NCI-H446 (cell line): ENCODE results near the gene TMEM37.
A peak's percentile ranks its signal among the peaks of the same experiment; 100 is the strongest.

Source experiments
- DNase-seq, 2 experiments: peaks; one replicate each; lab custom pipeline; 2025; lab: John Stamatoyannopoulos, UW

TMEM37 gene

DNA sequence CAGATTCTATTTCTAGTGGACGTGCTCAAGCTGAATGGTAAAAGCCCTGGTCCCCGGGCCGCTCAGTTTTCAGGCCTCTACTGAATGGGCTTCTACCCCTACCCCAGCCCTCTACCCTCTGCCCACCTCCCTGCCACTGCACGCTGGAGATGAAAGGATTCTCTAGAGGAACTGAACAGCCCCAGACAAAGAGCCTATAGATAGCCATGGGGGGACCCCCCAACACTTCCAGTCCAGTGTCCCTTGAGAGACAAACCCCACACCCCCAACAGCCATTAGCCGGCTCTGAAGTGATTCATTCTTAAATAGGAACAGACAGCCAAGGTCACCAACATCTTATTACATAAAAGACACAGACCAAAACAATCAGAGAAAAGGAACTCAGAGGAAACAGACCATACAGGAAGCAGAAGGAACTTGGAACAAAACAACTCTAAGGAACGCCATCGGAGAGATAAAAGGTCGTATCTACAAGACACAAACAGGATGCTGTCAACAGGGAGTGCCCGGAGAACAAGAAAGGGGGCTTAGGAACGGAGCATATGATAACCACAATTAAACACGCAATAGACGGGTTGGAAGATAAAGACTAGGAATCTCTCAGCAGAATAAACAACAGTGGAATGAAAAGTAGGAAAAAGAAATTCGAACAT, 23.5 kb downstream of the TMEM37 start:
- no peak for DNase-seq

DNA sequence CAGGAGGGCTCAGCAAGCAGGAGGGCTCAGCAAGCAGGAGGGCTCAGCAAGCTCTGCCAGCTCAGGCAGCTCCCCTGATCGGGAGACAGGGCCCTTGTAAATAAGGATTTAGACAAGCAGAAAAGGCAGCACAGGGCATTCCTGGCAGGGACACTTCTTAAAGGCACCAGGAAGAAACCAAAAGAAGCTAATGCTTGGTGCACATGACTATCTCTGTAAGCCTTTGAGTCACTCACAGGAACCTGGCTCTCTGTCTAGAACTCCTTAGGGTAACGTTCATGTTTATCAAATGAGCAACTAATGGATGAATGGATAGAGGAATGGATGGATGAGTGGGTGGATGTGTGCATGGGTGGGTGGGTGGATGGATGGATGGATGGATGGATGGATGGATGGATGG, 28.4 kb downstream of the TMEM37 start:
- no peak for DNase-seq

DNA sequence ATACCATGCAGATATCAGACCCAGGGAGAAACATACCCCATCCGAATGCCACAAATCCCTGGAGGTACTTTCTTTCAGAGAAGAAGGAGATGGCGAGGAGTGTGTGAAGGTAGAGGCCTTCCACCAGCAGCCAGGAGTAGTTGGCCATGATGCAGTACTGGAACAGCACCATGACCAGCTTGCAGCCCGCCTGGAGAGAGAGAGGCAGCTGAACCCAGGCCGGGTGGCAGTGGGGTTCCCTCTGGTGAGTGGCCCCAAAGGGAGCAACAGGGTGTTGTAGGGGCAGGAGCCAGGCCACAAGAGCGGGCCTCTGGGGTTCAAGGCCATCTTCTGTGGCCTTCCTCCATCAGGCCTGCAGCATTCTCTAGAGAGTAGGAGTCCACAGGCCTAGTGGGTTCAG, 30.2 kb downstream of the TMEM37 start:
- DNase-seq = no peak

DNA sequence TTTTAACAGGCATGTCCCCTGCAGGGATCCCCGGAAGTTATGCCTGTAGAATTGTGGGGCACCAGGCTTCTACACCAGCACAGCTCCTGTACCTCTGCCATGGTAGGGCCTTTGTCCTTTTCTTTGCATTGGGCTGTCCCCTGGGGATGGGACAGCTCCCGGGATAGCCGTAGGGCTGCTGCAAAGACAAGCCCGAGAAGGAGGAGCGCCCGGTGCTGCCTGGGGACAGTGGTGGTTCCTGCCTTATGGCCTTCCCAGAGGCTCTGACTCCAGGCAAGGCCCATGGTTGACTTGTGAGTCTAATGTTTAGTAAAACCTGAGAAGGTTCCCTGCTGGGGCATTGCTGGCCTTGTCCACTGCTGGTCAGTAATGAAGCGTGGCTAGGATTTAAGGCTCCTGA, 30.9 kb downstream of the TMEM37 start:
- DNase-seq = no peak

DNA sequence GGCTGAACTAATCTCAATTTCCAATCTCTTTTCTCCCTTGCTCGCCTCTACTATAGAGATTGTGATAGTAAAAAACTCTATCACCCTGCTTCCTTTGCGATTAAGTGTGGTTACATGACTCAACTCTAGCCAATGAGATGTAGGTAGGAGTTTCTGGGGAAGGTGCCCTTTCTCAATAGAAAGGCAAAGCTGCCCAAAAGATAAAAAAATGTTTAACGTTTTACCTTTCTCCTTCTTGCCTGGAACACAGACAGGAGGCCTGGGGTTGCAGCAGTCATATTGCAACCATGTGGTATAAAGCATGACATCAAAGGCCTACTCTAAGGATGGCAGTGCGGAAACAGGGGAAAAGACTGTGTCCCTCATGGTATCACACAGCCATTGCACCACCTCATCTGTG, 31.5 kb downstream of the TMEM37 start:
- no peak for DNase-seq

DNA sequence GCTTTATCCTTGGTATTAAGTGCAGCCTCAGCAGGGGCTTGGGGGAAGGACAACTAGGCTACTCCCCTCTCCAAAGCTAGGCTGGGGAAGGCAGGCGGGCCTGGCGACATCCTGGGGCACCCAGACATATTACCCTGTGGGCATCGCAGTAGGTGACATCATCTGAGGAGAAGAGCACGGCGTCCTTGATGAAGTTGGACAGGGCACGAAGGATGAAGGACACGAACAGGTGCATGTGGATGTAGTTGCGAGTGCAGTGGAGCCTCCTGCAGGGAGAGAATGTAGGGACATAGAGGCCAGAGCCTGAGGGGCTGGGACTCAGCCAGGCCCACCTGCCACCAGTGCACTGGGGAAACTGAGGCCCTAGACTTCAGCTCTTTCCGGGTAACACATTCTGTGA, 32.3 kb downstream of the TMEM37 start:
- DNase-seq = no peak

DNA sequence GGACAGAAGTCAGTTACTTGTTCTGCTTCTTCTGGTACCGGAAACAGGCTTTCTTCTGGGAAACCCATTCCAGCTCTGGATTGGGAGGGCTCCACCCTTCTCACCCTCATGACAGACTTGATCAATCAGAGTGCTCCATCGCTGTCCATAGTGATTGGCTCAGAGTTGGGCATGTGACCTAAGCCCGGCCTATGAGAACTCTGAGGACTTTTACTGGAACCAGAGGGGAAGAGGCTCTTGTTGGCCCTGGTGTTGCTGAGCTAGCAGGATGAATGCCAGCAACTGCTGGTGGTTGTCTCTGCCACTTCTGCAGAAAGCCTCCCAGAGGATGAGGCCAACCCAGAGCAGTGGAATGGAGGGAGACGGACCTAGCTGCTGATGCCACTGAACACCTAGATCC, 33.3 kb downstream of the TMEM37 start:
- peak in 1 of 2 experiments; percentile 8 for DNase-seq

DNA sequence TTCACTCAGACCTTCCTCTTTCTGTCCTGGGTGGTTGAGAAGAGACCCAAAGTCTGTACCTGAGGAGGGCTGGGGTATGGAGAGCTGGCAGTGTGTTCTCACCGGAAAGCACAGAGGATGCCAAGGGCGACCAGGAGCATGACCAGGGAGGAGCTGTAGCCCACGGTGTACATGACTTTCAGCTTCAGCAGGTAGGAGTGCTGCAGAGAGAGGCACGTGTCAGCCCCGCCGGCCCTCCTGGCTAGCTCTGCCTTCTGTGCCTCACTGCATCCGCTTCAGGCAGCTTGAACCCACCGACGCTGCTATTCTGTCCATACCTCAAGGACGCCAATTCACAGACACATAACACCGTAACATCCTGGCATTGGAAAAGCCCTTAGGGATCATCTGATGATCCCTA, 34.0 kb downstream of the TMEM37 start:
- DNase-seq = no peak

DNA sequence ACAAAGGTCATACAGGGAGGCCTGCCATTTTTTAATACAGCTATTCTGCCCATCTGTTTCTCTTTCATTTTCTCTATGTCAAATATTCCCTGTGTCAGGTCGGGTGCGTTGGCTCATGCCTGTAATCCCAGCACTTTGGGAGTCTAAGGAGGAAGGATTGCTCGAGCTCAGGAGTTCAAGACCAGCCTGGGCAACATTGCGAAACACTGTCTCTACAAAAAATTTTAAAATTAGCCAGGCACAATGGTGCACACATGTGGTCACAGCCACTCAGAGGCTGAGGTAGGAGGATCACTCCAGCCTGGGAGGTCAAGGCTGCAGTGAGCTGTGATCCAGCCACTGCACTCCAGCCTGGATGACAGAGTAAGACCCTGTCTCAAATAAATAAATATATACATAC, 34.7 kb downstream of the TMEM37 start:
- DNase-seq = no peak

DNA sequence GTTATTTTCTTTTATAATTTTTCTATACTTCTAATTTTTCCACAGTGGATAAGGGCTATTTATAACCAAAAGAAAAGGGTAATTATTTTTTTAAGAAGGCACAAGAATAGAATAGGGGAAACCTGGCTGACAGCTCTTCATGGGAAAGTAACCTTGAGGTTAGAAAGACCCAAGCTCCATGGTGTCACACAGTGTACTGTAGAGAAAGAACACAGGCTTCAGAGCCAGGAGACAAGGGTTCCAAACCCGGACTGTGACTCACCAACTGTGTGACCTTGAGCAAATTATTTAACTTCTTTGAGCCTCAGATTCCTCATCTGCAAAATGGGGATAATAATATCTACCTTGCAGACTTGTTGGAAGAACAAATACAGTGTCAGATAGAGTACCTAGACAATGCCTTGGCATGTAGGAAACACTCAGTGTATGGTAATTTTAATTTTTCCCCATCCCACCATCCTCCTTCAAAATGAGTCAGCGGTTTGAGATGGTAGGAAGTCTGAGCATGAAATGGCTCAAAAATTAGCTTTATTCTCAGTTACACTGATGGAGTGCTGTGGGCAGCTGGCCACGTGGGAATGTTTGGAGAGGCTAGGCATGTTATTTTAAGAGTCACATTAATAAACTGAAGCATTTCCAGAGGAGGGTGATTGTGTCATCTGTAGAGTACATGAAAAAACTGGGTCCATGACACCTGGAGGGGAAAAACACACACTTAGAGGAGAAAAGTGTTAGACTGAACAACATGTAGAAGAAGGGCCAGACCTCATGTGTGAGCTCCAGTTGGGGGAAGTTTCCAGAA, 36.7 kb downstream of the TMEM37 start:
- DNase-seq = no peak

DNA sequence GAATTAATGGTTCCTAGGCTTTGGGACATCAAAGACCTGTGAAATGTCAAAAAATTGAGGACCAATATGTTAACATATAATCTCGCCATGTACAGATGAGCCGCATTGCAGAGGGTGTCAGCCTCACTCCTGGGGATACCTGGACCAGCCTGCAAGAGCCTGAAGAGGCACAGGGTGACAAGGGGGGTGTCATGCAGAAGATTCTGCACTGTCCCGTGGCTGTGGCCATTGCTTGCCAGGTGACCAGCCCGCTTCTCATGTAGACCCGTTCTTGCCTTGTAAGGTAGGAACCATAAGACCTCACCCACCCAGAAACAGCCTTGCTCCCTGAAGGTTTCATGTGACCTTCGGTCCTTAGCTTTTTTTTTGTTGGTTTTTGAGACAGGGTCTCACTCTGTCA, 37.5 kb downstream of the TMEM37 start:
- no peak for DNase-seq

DNA sequence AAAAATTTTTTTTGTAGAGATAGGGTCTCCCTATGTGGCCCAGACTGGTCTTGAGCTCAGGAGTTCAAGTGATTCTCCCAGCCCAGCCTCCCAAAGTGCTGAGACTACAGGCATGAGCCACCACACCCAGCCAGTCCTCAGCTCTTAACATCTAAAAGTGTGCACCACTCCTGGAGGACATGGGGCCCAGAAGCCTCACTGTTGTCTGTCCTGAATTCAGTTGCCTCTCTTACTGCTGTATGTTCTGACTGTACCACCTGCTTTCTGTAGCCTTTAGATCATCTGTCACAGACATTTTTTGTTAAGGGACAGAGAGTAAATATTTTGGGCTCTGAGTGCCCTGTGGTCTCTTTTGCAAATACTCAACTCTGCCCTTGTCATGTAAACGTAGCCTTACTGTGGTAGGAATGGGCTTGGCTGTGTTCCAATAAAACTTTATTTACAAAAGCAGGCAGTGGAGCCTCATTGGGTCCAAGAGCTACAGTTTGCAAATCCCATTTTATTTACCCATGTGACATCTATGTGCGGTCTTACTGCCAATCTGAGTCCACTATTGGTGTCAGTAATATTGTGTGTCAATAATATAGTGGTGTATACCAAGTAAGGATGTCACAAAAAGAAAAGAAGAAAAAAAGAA, 38.1 kb downstream of the TMEM37 start:
- no peak for DNase-seq

DNA sequence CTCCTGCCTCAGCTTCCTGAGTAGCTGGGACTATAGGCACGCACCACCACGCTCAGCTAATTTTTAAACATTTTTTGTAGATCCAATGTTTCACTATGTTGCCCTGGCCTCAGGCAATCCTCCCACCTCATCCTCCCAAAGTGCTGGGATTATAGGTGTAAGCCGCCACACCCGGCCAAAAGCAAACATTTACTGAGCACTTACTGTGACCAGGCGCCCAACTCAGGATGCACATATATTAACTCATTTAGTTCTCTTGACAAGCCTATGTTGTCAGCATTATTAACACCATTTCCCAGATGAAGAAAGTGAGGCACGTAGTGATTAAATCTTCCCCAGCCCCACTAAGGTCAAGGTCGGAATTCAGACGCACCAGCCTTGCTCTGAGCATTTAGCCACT, 41.1 kb downstream of the TMEM37 start:
- DNase-seq = no peak

DNA sequence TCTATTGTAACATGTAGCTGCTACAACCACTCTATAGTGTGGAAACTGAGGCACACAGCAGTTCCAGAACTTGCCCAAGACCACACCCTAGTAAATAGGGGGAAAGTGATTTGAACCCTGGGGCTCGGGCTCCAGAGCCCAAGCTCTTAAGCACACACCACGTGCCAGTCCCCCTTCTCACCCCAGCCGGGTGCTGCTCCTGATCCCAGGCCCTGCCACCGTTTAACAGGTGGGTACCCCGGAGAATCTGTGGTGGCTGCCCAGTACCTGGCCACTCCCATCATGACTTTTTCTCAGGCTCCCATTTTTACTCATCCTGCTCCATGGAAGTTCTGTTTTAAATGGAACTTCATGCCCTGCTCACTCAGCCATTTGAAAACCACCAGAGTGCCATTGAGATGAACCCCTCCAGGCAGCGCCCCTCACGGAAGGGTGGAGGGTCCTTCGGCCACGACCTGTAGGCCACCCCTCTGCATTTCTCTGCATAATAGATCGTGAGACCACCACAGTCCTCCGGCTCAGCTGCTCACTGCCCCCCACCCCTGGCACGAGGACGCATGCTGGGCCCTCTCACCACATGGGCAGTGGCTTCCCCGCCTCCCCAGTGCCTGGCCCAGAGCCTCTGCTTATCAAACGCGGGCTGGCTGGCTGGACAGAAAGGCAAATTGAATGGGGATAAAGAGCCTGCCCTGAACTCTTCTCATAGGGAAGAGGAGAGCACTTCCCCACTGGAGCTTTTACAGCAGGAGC, 42.1 kb downstream of the TMEM37 start:
- DNase-seq = no peak

DNA sequence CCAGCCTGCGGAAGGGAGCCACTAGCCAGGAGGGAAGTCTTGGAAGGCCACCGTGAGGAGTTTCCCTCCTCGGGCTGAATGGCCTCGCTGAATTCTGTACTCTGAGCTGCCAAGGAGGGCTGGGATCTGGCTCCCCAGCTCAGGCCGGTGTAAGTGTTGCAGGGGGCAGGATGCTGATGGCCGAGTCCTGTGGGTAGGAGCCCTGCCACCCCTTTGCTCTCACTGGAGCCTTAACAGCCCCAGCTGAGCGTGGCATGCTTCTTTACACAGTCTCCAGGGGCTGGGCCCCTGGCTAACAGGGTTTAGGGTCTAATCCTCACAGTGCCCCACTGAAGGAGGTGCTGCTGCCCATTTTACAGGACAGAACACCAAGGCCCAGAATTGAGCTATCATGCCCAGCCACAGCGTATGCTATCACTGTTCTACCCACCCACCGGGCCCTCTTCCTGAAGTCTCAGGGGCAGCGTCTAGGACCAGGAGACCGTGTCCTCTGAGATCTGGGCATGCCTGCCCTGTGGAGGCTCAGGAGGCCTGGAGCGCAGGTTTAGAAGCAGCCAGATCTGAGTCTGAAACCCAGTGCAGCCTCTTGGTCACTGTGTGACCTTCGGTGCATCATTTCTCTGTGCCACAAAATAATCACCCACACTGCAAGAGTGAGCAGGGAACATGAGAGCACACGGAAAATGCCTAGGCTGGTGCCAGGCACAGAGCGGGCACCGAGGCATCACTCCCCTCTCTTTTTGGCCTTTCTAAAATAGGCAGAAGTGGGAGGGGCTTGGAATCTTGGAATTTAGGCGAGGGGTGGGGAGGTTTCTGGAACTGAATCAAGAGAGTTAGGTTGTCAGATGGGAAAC, 42.9 kb downstream of the TMEM37 start:
- no peak for DNase-seq

DNA sequence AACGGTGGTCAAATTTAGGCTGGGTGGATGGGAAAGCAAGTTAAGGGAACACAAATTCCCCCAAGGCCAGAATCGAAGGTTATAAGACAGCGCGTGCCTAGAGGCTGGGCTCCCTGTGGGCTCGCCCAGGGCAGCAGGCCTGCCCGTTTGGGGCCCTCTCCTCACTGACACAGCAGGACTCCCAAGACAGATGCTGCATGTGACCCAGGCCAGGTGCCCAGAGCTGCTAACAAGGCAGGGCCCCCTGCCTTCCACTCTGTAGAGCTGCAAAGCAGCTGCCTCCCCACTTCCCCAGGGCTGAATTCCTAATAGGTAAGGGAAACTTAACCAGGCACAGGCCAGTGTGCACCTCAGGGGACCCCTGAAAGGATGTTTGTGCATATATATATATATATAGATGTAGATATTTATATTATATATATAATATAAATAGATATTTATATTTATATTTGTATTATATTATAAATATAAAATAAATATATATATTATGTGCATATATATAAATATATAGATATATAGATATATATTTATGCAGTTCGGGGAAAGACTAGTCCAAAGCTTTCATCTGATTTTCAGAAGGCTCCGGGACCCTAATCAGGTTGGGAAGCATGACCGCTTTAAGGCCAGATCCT, 43.7 kb downstream of the TMEM37 start:
- DNase-seq = peak in 1 of 2 experiments; percentile 33

DNA sequence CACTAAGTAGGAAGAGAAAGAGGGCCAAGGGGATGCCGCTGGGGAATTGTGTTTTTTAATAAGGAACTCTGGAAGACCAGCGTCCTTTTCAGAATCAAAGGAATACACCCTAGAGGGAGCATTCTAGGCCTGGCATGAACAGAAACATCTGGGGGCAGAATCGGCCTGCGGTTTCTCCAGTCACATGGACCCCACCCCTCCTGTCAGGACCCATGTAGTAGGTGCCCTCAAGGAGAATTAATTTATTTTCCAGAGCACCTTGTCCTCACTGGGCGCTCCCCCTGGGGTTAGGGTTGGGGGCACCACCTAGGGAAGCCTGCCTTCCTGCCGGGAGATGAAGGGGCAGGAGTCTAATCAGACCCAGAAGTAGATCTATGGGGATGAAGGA, 44.2 kb downstream of the TMEM37 start:
- no peak for DNase-seq

DNA sequence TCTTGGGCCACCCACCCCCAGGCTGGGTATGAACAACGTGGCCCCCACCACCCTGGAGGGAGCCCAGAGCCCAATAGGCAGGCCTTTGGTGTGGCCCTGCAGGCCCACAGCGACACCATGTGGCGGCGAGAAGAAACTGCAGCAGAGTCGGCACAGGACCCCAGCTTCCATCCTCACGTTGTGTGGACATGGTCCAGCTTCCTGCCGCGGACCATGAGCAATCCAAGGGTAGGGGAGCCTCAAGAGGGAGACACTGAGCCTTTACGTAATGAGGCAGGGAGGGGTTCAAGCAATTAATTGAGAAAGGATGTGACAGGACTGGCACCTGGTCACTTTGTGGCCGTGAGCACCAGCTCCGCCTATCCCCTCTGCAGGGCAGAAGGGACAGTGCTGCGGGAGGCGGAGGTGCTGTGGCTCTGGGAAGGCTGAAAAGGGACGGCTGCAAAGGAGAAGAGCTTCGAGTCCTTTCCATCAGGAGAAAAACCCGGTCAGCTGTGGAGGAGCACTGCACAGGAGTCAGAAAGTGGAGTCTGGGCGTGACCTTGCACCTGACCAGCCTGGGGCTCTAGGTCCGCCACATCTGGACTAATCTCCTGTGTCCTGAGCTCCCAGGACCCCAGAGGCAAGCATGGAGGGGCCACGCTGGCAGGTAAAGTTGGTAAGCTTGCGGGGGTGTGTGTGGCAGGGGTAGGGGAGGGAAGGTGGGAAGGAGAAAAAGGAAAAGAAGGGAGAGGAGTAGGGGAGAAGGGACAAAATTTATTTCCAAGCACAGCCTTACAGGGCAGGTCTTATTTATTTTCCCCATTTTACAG, 44.9 kb downstream of the TMEM37 start:
- DNase-seq = peak in 1 of 2 experiments; percentile 60

DNA sequence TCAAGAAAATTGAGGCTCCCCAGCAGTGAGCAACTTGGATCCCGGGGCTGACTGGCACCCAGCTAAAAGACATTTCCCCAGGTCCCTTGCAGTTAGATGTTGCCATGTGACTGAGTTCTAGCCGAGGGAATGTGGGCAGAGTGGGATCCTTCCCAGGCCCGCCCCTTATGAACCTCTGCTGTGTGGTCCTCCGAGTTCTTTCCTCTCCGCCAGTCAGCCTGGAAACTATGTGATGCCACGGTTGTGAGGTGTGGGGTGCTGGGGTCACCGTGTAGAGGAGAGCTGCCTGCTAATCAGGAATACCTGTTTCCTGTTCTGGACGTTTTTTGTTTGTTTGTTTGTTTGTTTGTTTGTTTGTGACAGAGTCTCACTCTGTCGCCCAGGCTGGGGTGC, 45.5 kb downstream of the TMEM37 start:
- DNase-seq = no peak
